GM23248 (cell line): ENCODE results near the gene MSX2. TPM values are rescaled to one million over a fixed set of nuclear protein-coding genes. Genes with fewer than 3 reads are reported as not detected.
A peak's percentile ranks its signal among the peaks of the same experiment; 100 is the strongest.

ENCODE experiments used
- DNase-seq: peaks from one replicate; pipeline ENCODE4 v3.0.0-alpha.2; 2015
- H2AFZ ChIP-seq: fragments of 200-600 bp; sonication (generic); 2 replicates; pipeline ENCODE4 v1.6.1; 2016; ENCODE audit warnings: antibody characterized with exemption
- H3F3A ChIP-seq: fragments of 200-600 bp; sonication (generic); 2 replicates; pipeline ENCODE4 v1.6.1; 2016; ENCODE audit warnings: mild to moderate bottlenecking, antibody characterized with exemption, mixed run types; ENCODE audit not compliant: insufficient read depth
- H3K27ac ChIP-seq: fragments of 200-600 bp; sonication (generic); 2 replicates; pipeline ENCODE4 v1.5.1; 2016; ENCODE audit warnings: mild to moderate bottlenecking
- H3K27me3 ChIP-seq: fragments of 200-600 bp; sonication (generic); replicated peaks from 2 replicates; pipeline ENCODE4 v1.6.1; 2016; ENCODE audit warnings: mild to moderate bottlenecking; ENCODE audit not compliant: insufficient read depth
- H3K36me3 ChIP-seq: fragments of 200-600 bp; sonication (generic); 2 replicates; pipeline ENCODE4 v1.6.1; 2016; ENCODE audit warnings: low read depth, mild to moderate bottlenecking
- H3K4me1 ChIP-seq: fragments of 200-600 bp; sonication (generic); 2 replicates; pipeline ENCODE4 v1.6.1; 2016; ENCODE audit warnings: mild to moderate bottlenecking; ENCODE audit not compliant: insufficient read depth
- H3K4me2 ChIP-seq: fragments of 200-600 bp; sonication (generic); one replicate; pipeline ENCODE4 v1.6.1; 2016; ENCODE audit warnings: mild to moderate bottlenecking; ENCODE audit not compliant: unreplicated experiment
- H3K4me3 ChIP-seq: fragments of 200-600 bp; sonication (generic); 2 replicates; pipeline ENCODE4 v1.5.1; 2016; ENCODE audit warnings: mild to moderate bottlenecking
- H3K79me2 ChIP-seq: fragments of 200-600 bp; sonication (generic); 2 replicates; pipeline ENCODE4 v1.6.1; 2016; ENCODE audit warnings: mild to moderate bottlenecking; ENCODE audit not compliant: insufficient read depth
- H3K9ac ChIP-seq: fragments of 200-600 bp; sonication (generic); 2 replicates; pipeline ENCODE4 v1.6.1; 2016; ENCODE audit warnings: mild to moderate bottlenecking
- H3K9me2 ChIP-seq: fragments of 200-600 bp; sonication (generic); 2 replicates; pipeline ENCODE4 v1.6.1; 2016; ENCODE audit warnings: mixed run types, mild to moderate bottlenecking, moderate library complexity; ENCODE audit not compliant: insufficient read depth
- H3K9me3 ChIP-seq: fragments of 200-600 bp; sonication (generic); one replicate; pipeline ENCODE4 v1.6.1; 2017; ENCODE audit warnings: low read depth
- H4K20me1 ChIP-seq: fragments of 200-600 bp; sonication (generic); 2 replicates; pipeline ENCODE4 v1.6.0; 2016; ENCODE audit not compliant: insufficient read depth
- EZH2 ChIP-seq: fragments of 200-600 bp; sonication (generic); IDR thresholded peaks from 2 replicates; pipeline ENCODE4 v1.6.1; 2018; ENCODE audit warnings: antibody characterized with exemption, mild to moderate bottlenecking; ENCODE audit not compliant: insufficient read depth, poor library complexity, severe bottlenecking
- EZH2phosphoT487 ChIP-seq: fragments of 200-600 bp; sonication (generic); IDR thresholded peaks from 2 replicates; pipeline ENCODE4 v1.6.1; 2018; ENCODE audit warnings: antibody characterized with exemption, moderate library complexity, mild to moderate bottlenecking, low read depth; ENCODE audit not compliant: insufficient read depth
- WGBS, 2 experiments: methylation state at CpG; one replicate each; pipeline ENCODE4 v1.1.6; 2015 to 2017; ENCODE audit warnings: low lambda C conversion rate in 2 of 2, low coverage in 1 of 2; ENCODE audit errors: missing lambda C conversion rate in 2 of 2; 5-methylcytosine and 5-hydroxymethylcytosine counted together
- in situ Hi-C: fragments of 300-500 bp; cut with MboI; formaldehyde crosslinking; loops from 2 replicates; pipeline ENCODE4 v1.15.0; 2020
- polyA plus RNA-seq: library from polyadenylated mRNA; unstranded; fragments of >200 nt; fragmentation: Nextera tagmentation; extraction: Ambion mirVana; gene quantifications from 2 replicates; pipeline ENCODE4 v1.2.1, GENCODE V29; 2016
- total RNA-seq: library from RNA; depleted of rRNA; stranded (reverse); fragments of >200 nt; shearing (Covaris generic); gene quantifications from 2 replicates; pipeline ENCODE4 v1.2.3, GENCODE V29; 2014

The MSX2 gene
- total and polyA plus RNA-seq, 2 experiments from 2014 or later: 2.4 TPM

DNA sequence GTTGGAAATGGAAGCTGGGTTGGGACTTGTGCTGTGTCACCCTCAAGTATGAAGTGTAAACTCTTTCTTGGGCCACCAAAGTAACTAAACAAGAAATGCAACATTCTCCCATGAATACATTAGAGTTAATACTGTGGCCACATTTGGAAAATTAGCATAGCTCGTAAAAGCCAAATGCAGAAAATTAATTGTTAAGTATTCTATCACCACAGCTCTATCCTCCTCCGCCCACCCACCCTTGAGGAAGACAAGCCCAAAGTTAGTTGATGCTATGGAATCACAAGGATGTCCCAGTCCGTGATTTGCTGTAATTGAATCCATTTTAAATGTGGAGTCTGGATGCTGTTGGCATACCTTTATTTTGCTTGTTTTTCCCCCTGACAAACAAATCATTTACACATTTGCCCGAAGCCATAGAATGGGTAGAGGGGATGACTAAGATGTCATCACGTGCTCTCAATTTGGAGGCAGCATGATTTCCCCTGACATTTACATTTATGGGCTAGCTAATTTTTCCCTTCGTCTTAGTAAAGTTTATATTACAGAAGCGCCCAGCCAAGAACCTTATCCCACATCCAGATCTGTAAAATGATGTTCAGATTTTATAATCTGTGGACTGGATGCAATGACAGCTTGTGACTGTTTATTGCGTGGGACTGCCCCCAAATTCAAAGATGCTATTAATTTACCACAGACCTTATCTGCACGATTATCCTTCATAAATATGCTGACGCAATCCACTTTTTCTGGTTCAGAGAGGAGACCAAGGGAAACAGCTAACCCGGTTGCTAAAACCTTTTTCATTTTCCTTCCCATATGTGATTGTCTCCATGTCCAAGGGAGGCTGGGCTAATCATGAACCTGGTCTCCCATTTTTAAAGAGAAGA, 3.7 kb downstream of the MSX2 start:
- Histone ChIP-seq H3K27me3 (peaks cover 29% of the 10 kb centered on the region), H3K4me2 (no peak overlapping the region), H3K9ac (no peak overlapping the region), H3K9me2 (no peaks in the 10 kb centered on the region), H2AFZ (no peak overlapping the region), H3K4me3 (no peak overlapping the region), H3K4me1 (no peaks in the 10 kb centered on the region), H3K9me3 (no peaks in the 10 kb centered on the region), H4K20me1 (no peaks in the 10 kb centered on the region), H3K36me3 (no peaks in the 10 kb centered on the region), H3K27ac (no peak overlapping the region), H3K79me2 (no peaks in the 10 kb centered on the region; the same call in 1 of the 2 replicates), H3F3A (no peaks in the 10 kb centered on the region)
- in situ Hi-C loops: no loop called here
- TF ChIP-seq EZH2phosphoT487 (no peak), EZH2 (no peak)
- DNase-seq: no peak
- 89 to 91% methylated on average over 11 of the region's 11 CpGs for WGBS, 2 experiments

DNA sequence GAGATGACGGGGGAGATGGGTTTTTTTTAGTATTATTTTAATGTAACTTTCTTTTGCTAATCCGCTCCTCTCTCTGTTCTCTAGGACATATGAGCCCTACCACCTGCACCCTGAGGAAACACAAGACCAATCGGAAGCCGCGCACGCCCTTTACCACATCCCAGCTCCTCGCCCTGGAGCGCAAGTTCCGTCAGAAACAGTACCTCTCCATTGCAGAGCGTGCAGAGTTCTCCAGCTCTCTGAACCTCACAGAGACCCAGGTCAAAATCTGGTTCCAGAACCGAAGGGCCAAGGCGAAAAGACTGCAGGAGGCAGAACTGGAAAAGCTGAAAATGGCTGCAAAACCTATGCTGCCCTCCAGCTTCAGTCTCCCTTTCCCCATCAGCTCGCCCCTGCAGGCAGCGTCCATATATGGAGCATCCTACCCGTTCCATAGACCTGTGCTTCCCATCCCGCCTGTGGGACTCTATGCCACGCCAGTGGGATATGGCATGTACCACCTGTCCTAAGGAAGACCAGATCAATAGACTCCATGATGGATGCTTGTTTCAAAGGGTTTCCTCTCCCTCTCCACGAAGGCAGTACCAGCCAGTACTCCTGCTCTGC, 4.8 kb downstream of the MSX2 start:
- H3K27me3 ChIP-seq: peaks cover 28% of the 10 kb centered on the region
- no peak overlapping the region for H2AFZ ChIP-seq
- WGBS, 2 experiments: 91 to 95% methylated on average over 18 of the region's 18 CpGs
- no peaks in the 10 kb centered on the region for H3K36me3 ChIP-seq
- H3K27ac ChIP-seq: no peak overlapping the region
- no peak overlapping the region for H3K4me2 ChIP-seq
- no peaks in the 10 kb centered on the region for H3K9me2 ChIP-seq
- no peaks in the 10 kb centered on the region for H3K9me3 ChIP-seq
- DNase-seq: no peak
- H3K9ac ChIP-seq: no peak overlapping the region
- TF ChIP-seq EZH2: no peak
- TF ChIP-seq EZH2phosphoT487: no peak
- no peaks in the 10 kb centered on the region for H4K20me1 ChIP-seq
- H3K4me3 ChIP-seq: no peak overlapping the region
- H3K79me2 ChIP-seq: no peaks in the 10 kb centered on the region; the same call in 1 of the 2 replicates
- no peaks in the 10 kb centered on the region for H3K4me1 ChIP-seq
- in situ Hi-C loops: no loop called here
- H3F3A ChIP-seq: no peaks in the 10 kb centered on the region

DNA sequence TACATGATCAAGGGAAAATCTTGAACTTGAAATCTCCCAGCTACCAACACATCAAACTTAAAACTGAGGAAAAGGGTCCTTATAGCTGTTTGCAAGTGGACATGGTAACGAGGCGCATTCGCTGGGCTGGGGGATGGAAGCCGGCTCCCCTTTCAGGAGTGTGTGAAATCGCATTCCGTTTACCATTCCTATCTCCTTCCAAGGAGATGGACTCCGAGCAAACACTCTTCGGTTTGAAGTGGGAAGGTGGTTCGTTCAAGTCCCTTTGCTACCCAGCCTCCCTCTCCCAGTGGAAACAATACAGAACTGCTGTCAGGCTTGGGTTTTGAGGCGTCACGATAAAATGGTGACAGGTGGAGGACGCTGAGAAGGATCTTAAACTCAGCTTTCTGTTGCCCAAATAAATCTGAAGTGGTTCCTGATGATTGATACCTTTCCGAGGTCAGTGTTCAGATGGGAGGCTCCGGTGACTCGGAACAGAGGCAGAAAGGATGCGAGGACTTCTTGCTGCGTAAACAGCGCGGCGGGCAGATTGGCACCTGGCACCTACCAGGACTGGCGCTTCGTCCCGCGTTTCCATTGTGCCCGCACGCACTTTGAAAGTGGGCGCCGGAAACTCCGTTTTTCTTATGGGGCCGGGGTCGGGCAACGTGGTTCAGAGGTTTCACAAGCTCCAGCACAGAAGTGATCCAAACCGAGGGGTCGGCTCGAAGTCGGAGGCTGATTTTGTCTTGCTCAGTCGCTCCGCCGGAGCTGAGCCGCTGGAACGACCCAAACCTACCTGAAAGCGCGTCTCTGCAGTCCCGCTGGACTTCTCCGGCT, 7.0 kb downstream of the MSX2 start:
- Histone ChIP-seq H3K9me3 (no peaks in the 10 kb centered on the region), H3K27ac (no peak overlapping the region), H3K4me2 (no peak overlapping the region), H3K9me2 (no peaks in the 10 kb centered on the region), H3K4me1 (peaks cover 13% of the 10 kb centered on the region), H3K4me3 (peak overlapping the region; percentile 28; the same call in 1 of the 2 replicates), H2AFZ (no peak overlapping the region), H4K20me1 (no peaks in the 10 kb centered on the region), H3K27me3 (peaks cover 43% of the 10 kb centered on the region), H3F3A (no peaks in the 10 kb centered on the region), H3K9ac (no peak overlapping the region), H3K79me2 (no peaks in the 10 kb centered on the region), H3K36me3 (no peaks in the 10 kb centered on the region)
- 42 to 44% methylated on average over 43 to 45 of the region's 45 CpGs for WGBS, 2 experiments
- TF ChIP-seq EZH2 (no peak), EZH2phosphoT487 (no peak)
- DNase-seq: no peak
- in situ Hi-C loops: no loop called here

DNA sequence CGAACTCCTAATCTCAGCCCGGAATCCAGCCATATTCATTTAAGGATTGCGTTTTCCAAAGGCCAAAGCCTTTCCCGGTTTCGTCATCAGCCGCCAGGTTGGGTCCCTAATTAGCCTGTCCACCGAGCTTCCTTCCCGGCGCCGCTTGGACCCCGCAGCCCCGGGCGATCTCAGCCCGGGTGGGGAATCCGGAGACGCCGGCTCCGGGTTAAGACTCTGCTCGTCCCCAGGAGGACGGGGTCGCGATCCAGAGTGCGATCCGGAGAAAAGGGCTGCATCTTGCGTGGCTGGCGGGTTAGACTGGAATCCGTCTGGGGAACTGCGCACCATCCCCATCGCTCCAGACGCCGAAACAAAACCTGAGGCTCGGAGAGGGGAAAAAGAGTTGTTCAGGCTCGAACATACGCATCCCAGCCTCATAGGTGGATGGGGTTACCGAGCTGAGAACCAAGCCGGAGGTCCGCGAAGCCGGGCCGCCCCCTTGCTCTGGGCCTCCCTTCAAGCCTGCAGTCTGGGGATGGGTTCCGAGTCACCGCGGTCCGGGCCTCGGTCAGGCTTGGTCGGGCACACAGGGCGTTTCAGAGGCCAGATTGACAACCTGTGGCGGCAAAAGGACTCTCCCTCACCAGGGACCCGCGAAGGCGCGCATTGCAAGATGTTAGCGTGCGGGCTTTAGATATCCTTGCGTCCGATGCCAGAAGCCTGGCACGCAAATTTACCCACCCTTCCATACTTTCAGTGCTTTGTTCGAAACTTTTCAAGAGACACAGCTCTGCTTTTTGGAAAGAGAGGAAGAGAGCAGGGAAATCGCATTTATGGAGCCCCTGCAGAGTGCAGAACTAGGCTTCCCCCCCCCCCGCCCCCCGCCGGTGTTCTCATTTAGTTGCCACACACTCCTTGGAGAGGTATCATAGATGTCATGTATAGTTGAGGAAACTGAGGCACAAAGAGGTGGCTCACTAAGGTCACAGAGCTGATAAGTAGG, 7.9 kb downstream of the MSX2 start:
- peaks cover 43% of the 10 kb centered on the region for H3K27me3 ChIP-seq
- H4K20me1 ChIP-seq: no peaks in the 10 kb centered on the region
- WGBS, 2 experiments: 40% methylated on average over 61 to 62 of the region's 62 CpGs
- no peak overlapping the region for H3K4me2 ChIP-seq
- no peak overlapping the region for H3K9ac ChIP-seq
- in situ Hi-C loops: no loop called here
- H3F3A ChIP-seq: no peaks in the 10 kb centered on the region
- H3K4me1 ChIP-seq: peaks cover 21% of the 10 kb centered on the region
- H3K27ac ChIP-seq: no peak overlapping the region
- no peak for DNase-seq
- H3K9me2 ChIP-seq: no peaks in the 10 kb centered on the region
- H3K4me3 ChIP-seq: peak overlapping the region; percentile 28; the same call in 1 of the 2 replicates
- H2AFZ ChIP-seq: no peak overlapping the region
- no peaks in the 10 kb centered on the region for H3K36me3 ChIP-seq
- TF ChIP-seq EZH2: peak; percentile 35
- no peak for TF ChIP-seq EZH2phosphoT487
- H3K79me2 ChIP-seq: no peaks in the 10 kb centered on the region
- H3K9me3 ChIP-seq: no peaks in the 10 kb centered on the region
